HEK293 (cell line): ENCODE measurements around the gene ALOX12.

ENCODE experiments used
- BCL6B ChIP-seq: fragments of 450-650 bp; formaldehyde crosslinking; IDR thresholded peaks from 2 replicates; pipeline ENCODE4 v1.5.1; 2017; ENCODE audit warnings: missing biosample characterization, missing genetic modification characterization
- FEZF1 ChIP-seq: fragments of 450-650 bp; formaldehyde crosslinking; IDR thresholded peaks from 2 replicates; pipeline ENCODE4 v1.5.1; 2016; ENCODE audit warnings: missing biosample characterization, missing genetic modification characterization
- KLF1 ChIP-seq: fragments of 450-650 bp; formaldehyde crosslinking; IDR thresholded peaks from 2 replicates; pipeline ENCODE4 v1.5.1; 2016; ENCODE audit warnings: missing biosample characterization, missing genetic modification characterization
- SETDB1 ChIP-seq: IDR thresholded peaks from one replicate; pipeline ENCODE4 v1.6.1; 2017; ENCODE audit warnings: mild to moderate bottlenecking, low read length, moderate library complexity, mixed read lengths; ENCODE audit not compliant: insufficient read length
- SP7 ChIP-seq: fragments of 450-650 bp; formaldehyde crosslinking; IDR thresholded peaks from 2 replicates; pipeline ENCODE4 v1.5.1; 2016; ENCODE audit warnings: missing biosample characterization, missing genetic modification characterization
- YY1 ChIP-seq: fragments of 450-650 bp; formaldehyde crosslinking; IDR thresholded peaks from 2 replicates; pipeline ENCODE4 v1.5.1; 2018; ENCODE audit warnings: missing biosample characterization, missing genetic modification characterization
- ZBTB17 ChIP-seq: fragments of 450-650 bp; formaldehyde crosslinking; IDR thresholded peaks from 2 replicates; pipeline ENCODE4 v1.5.1; 2016; ENCODE audit warnings: missing biosample characterization, missing genetic modification characterization
- ZEB2 ChIP-seq: fragments of 450-650 bp; formaldehyde crosslinking; IDR thresholded peaks from 2 replicates; pipeline ENCODE4 v1.5.1; 2016; ENCODE audit warnings: missing biosample characterization, missing genetic modification characterization
- ZIC2 ChIP-seq: fragments of 450-650 bp; formaldehyde crosslinking; IDR thresholded peaks from 2 replicates; pipeline ENCODE4 v1.5.1; 2016; ENCODE audit warnings: missing biosample characterization, missing genetic modification characterization
- ZNF398 ChIP-seq: fragments of 450-650 bp; formaldehyde crosslinking; IDR thresholded peaks from 2 replicates; pipeline ENCODE4 v1.5.1; 2017; ENCODE audit warnings: missing biosample characterization, missing genetic modification characterization
- ZNF449 ChIP-seq: fragments of 450-650 bp; formaldehyde crosslinking; IDR thresholded peaks from 2 replicates; pipeline ENCODE4 v1.5.1; 2017; ENCODE audit warnings: missing biosample characterization, mild to moderate bottlenecking, missing genetic modification characterization, moderate library complexity
- ZNF501 ChIP-seq: fragments of 450-650 bp; formaldehyde crosslinking; IDR thresholded peaks from 2 replicates; pipeline ENCODE4 v1.5.1; 2016; ENCODE audit warnings: missing biosample characterization, missing genetic modification characterization
- ZNF629 ChIP-seq: fragments of 450-650 bp; formaldehyde crosslinking; IDR thresholded peaks from 2 replicates; pipeline ENCODE4 v1.5.1; 2017; ENCODE audit warnings: missing biosample characterization, missing genetic modification characterization
- ZNF692 ChIP-seq: fragments of 450-650 bp; formaldehyde crosslinking; IDR thresholded peaks from 2 replicates; pipeline ENCODE4 v1.5.1; 2016; ENCODE audit warnings: missing biosample characterization, missing genetic modification characterization
- TF ChIP-seq, protein P1 (sequence below): fragments of 450-650 bp; formaldehyde crosslinking; IDR thresholded peaks from 2 replicates; pipeline ENCODE4 v1.5.1; 2016; ENCODE audit warnings: missing biosample characterization, missing genetic modification characterization
- TF ChIP-seq, protein P2 (sequence below): fragments of 450-650 bp; formaldehyde crosslinking; IDR thresholded peaks from 2 replicates; pipeline ENCODE4 v1.5.1; 2016; ENCODE audit warnings: missing biosample characterization, missing genetic modification characterization, borderline replicate concordance
- TF ChIP-seq, protein P3 (sequence below): fragments of 450-650 bp; formaldehyde crosslinking; IDR thresholded peaks from 2 replicates; pipeline ENCODE4 v1.5.1; 2016; ENCODE audit warnings: missing biosample characterization, missing genetic modification characterization
- TF ChIP-seq, protein P4 (sequence below): fragments of 450-650 bp; formaldehyde crosslinking; IDR thresholded peaks from 2 replicates; pipeline ENCODE4 v1.5.1; 2017; ENCODE audit warnings: missing biosample characterization, missing genetic modification characterization

The ALOX12 gene

GRCh38 chr17:7043497-7044198 lies 47.8 kb downstream of the ALOX12 start, which contains the start of gene SLC16A11 (continued):
- TF ChIP-seq ZNF692 (tag by site-specific recombination) (peak; percentile 97), KLF1 (tag by site-specific recombination) (peak; percentile 19; the same call in 1 of the 2 replicates), SP7 (tag by site-specific recombination) (0 out of 2 replicates have a peak, but pooled peaks have one; percentile 20), ZNF629 (tag by site-specific recombination) (peak; percentile 49), ZBTB17 (peak; percentile 86), YY1 (tag by site-specific recombination) (peak; percentile 36; the same call in 1 of the 2 replicates), ZNF501 (peak; percentile 61; the same call in 1 of the 2 replicates), FEZF1 (tag by site-specific recombination) (no peak), BCL6B (tag by site-specific recombination) (no peak), ZIC2 (tag by site-specific recombination) (peak; percentile 96), ZEB2 (tag by site-specific recombination) (peak; percentile 87), SETDB1 (no peak), ZNF449 (tag by site-specific recombination) (peak; percentile 99), ZNF398 (no peak)
- TF ChIP-seq, protein P1, sequence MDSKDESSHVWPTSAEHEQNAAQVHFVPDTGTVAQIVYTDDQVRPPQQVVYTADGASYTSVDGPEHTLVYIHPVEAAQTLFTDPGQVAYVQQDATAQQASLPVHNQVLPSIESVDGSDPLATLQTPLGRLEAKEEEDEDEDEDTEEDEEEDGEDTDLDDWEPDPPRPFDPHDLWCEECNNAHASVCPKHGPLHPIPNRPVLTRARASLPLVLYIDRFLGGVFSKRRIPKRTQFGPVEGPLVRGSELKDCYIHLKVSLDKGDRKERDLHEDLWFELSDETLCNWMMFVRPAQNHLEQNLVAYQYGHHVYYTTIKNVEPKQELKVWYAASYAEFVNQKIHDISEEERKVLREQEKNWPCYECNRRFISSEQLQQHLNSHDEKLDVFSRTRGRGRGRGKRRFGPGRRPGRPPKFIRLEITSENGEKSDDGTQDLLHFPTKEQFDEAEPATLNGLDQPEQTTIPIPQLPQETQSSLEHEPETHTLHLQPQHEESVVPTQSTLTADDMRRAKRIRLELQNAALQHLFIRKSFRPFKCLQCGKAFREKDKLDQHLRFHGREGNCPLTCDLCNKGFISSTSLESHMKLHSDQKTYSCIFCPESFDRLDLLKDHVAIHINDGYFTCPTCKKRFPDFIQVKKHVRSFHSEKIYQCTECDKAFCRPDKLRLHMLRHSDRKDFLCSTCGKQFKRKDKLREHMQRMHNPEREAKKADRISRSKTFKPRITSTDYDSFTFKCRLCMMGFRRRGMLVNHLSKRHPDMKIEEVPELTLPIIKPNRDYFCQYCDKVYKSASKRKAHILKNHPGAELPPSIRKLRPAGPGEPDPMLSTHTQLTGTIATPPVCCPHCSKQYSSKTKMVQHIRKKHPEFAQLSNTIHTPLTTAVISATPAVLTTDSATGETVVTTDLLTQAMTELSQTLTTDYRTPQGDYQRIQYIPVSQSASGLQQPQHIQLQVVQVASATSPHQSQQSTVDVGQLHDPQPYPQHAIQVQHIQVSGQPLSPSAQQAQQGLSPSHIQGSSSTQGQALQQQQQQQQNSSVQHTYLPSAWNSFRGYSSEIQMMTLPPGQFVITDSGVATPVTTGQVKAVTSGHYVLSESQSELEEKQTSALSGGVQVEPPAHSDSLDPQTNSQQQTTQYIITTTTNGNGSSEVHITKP, result peak; percentile 47
- TF ChIP-seq, protein P2, sequence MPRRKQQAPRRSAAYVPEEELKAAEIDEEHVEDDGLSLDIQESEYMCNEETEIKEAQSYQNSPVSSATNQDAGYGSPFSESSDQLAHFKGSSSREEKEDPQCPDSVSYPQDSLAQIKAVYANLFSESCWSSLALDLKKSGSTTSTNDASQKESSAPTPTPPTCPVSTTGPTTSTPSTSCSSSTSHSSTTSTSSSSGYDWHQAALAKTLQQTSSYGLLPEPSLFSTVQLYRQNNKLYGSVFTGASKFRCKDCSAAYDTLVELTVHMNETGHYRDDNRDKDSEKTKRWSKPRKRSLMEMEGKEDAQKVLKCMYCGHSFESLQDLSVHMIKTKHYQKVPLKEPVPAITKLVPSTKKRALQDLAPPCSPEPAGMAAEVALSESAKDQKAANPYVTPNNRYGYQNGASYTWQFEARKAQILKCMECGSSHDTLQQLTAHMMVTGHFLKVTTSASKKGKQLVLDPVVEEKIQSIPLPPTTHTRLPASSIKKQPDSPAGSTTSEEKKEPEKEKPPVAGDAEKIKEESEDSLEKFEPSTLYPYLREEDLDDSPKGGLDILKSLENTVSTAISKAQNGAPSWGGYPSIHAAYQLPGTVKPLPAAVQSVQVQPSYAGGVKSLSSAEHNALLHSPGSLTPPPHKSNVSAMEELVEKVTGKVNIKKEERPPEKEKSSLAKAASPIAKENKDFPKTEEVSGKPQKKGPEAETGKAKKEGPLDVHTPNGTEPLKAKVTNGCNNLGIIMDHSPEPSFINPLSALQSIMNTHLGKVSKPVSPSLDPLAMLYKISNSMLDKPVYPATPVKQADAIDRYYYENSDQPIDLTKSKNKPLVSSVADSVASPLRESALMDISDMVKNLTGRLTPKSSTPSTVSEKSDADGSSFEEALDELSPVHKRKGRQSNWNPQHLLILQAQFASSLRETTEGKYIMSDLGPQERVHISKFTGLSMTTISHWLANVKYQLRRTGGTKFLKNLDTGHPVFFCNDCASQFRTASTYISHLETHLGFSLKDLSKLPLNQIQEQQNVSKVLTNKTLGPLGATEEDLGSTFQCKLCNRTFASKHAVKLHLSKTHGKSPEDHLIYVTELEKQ, result no peak
- TF ChIP-seq, protein P3, sequence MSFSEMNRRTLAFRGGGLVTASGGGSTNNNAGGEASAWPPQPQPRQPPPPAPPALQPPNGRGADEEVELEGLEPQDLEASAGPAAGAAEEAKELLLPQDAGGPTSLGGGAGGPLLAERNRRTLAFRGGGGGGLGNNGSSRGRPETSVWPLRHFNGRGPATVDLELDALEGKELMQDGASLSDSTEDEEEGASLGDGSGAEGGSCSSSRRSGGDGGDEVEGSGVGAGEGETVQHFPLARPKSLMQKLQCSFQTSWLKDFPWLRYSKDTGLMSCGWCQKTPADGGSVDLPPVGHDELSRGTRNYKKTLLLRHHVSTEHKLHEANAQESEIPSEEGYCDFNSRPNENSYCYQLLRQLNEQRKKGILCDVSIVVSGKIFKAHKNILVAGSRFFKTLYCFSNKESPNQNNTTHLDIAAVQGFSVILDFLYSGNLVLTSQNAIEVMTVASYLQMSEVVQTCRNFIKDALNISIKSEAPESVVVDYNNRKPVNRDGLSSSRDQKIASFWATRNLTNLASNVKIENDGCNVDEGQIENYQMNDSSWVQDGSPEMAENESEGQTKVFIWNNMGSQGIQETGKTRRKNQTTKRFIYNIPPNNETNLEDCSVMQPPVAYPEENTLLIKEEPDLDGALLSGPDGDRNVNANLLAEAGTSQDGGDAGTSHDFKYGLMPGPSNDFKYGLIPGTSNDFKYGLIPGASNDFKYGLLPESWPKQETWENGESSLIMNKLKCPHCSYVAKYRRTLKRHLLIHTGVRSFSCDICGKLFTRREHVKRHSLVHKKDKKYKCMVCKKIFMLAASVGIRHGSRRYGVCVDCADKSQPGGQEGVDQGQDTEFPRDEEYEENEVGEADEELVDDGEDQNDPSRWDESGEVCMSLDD (tag by site-specific recombination), result peak; percentile 13; the same call in 1 of the 2 replicates
- TF ChIP-seq, protein P4, sequence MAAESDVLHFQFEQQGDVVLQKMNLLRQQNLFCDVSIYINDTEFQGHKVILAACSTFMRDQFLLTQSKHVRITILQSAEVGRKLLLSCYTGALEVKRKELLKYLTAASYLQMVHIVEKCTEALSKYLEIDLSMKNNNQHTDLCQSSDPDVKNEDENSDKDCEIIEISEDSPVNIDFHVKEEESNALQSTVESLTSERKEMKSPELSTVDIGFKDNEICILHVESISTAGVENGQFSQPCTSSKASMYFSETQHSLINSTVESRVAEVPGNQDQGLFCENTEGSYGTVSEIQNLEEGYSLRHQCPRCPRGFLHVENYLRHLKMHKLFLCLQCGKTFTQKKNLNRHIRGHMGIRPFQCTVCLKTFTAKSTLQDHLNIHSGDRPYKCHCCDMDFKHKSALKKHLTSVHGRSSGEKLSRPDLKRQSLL (tag by site-specific recombination), result peak; percentile 97
